H9 (cell line): ENCODE data around the gene TMSB10. TPM values are rescaled to one million over a fixed set of nuclear protein-coding genes. Genes with fewer than 3 reads are reported as not detected.

Source experiments
- DNase-seq: peaks from one replicate; pipeline ENCODE4 v3.0.0-alpha.2; 2017
- H2AFZ ChIP-seq: one replicate; pipeline ENCODE4 v1.6.1; 2013; ENCODE audit warnings: mild to moderate bottlenecking, low read length, control low read depth, moderate library complexity
- H2AK5ac ChIP-seq: 2 replicates; pipeline ENCODE4 v1.6.1; 2013; ENCODE audit warnings: low read length, control low read depth, mixed read lengths; ENCODE audit not compliant: insufficient read length
- H2BK120ac ChIP-seq: one replicate; pipeline ENCODE4 v1.6.1; 2013; ENCODE audit warnings: low read depth, mild to moderate bottlenecking, low read length, control low read depth, inconsistent platforms; ENCODE audit not compliant: poor library complexity, severe bottlenecking
- H2BK12ac ChIP-seq: 2 replicates; pipeline ENCODE4 v1.6.1; 2013; ENCODE audit warnings: low read length, control low read depth, mixed read lengths, low read depth; ENCODE audit not compliant: insufficient read length
- H2BK15ac ChIP-seq: 2 replicates; pipeline ENCODE4 v1.6.1; 2013; ENCODE audit warnings: low read depth, low read length, control low read depth
- H2BK20ac ChIP-seq: one replicate; pipeline ENCODE4 v1.6.1; 2013; ENCODE audit warnings: low read depth, mild to moderate bottlenecking, low read length, control low read depth, inconsistent platforms; ENCODE audit not compliant: poor library complexity, severe bottlenecking
- H2BK5ac ChIP-seq: 2 replicates; pipeline ENCODE4 v1.6.1; 2013; ENCODE audit warnings: low read length, control low read depth, mixed read lengths; ENCODE audit not compliant: insufficient read length
- H3K14ac ChIP-seq: 2 replicates; pipeline ENCODE4 v1.6.1; 2013; ENCODE audit warnings: low read length, control low read depth; ENCODE audit not compliant: insufficient read depth
- H3K18ac ChIP-seq: 2 replicates; pipeline ENCODE4 v1.6.1; 2013; ENCODE audit warnings: low read depth, mild to moderate bottlenecking, mixed read lengths, low read length, control low read depth; ENCODE audit not compliant: insufficient read length
- H3K23ac ChIP-seq: 2 replicates; pipeline ENCODE4 v1.6.1; 2013; ENCODE audit warnings: low read length, control low read depth, mixed read lengths, low read depth; ENCODE audit not compliant: insufficient read length
- H3K23me2 ChIP-seq: 2 replicates; pipeline ENCODE4 v1.6.1; 2013; ENCODE audit warnings: low read depth, mild to moderate bottlenecking, mixed read lengths, low read length, control low read depth; ENCODE audit not compliant: insufficient read length, poor library complexity, severe bottlenecking
- H3K27ac ChIP-seq: 2 replicates; pipeline ENCODE4 v1.5.1; 2013; ENCODE audit warnings: low read length, control low read depth, mixed read lengths, low read depth; ENCODE audit not compliant: insufficient read length
- H3K27me3 ChIP-seq: 2 replicates; pipeline ENCODE4 v1.6.1; 2013; ENCODE audit warnings: low read length, control low read depth, inconsistent platforms; ENCODE audit not compliant: insufficient read depth
- H3K4ac ChIP-seq: 2 replicates; pipeline ENCODE4 v1.6.1; 2013; ENCODE audit warnings: low read depth, mild to moderate bottlenecking, control low read depth, inconsistent platforms, low read length, moderate library complexity
- H3K4me1 ChIP-seq: 2 replicates; pipeline ENCODE4 v1.6.1; 2013; ENCODE audit warnings: low read length, control low read depth, inconsistent platforms; ENCODE audit not compliant: insufficient read depth
- H3K4me2 ChIP-seq: 2 replicates; pipeline ENCODE4 v1.6.1; 2013; ENCODE audit warnings: low read length, control low read depth, mixed read lengths; ENCODE audit not compliant: insufficient read length, insufficient read depth
- H3K56ac ChIP-seq: 2 replicates; pipeline ENCODE4 v1.6.1; 2013; ENCODE audit warnings: low read depth, mild to moderate bottlenecking, mixed read lengths, low read length, control low read depth; ENCODE audit not compliant: insufficient read length
- H3K79me1 ChIP-seq: 2 replicates; pipeline ENCODE4 v1.6.1; 2013; ENCODE audit warnings: low read depth, mild to moderate bottlenecking, moderate library complexity, low read length, control low read depth, inconsistent platforms; ENCODE audit not compliant: insufficient read depth, poor library complexity, severe bottlenecking
- H3K79me2 ChIP-seq: 2 replicates; pipeline ENCODE4 v1.6.1; 2013; ENCODE audit warnings: low read length, control low read depth, inconsistent platforms; ENCODE audit not compliant: insufficient read depth
- H3K9ac ChIP-seq: 2 replicates; pipeline ENCODE4 v1.6.1; 2013; ENCODE audit warnings: low read length, control low read depth, mixed read lengths; ENCODE audit not compliant: insufficient read length; ENCODE audit errors: extremely low read depth
- H3K9me3 ChIP-seq: one replicate; pipeline ENCODE4 v1.6.1; 2013; ENCODE audit warnings: low read depth, low read length, inconsistent platforms; ENCODE audit not compliant: control insufficient read depth
- H3T11ph ChIP-seq: one replicate; pipeline ENCODE4 v1.6.1; 2013; ENCODE audit warnings: mild to moderate bottlenecking, low read length, control low read depth, inconsistent platforms
- H4K20me1 ChIP-seq: one replicate; pipeline ENCODE4 v1.6.1; 2013; ENCODE audit not compliant: control insufficient read depth, insufficient read length, insufficient read depth
- H4K5ac ChIP-seq: 2 replicates; pipeline ENCODE4 v1.6.1; 2013; ENCODE audit warnings: low read depth, mild to moderate bottlenecking, mixed read lengths, low read length, control low read depth; ENCODE audit not compliant: insufficient read length
- H4K8ac ChIP-seq: replicated peaks from 2 replicates; pipeline ENCODE4 v1.6.1; 2013; ENCODE audit warnings: low read length, control low read depth, mixed read lengths, low read depth; ENCODE audit not compliant: insufficient read length
- H4K91ac ChIP-seq: 2 replicates; pipeline ENCODE4 v1.6.1; 2013; ENCODE audit warnings: low read depth, mild to moderate bottlenecking, moderate library complexity, mixed read lengths, low read length, control low read depth; ENCODE audit not compliant: insufficient read length
- H3K27ac Mint-ChIP-seq, 3 experiments: 2 replicates in 2 of 3; 3 replicates in 1 of 3; pipeline ENCODE4 v1.8.0; 2020 to 2021; ENCODE audit warnings: mixed read lengths in 3 of 3, mild to moderate bottlenecking in 1 of 3, moderate library complexity in 1 of 3
- H3K27me3 Mint-ChIP-seq: 2 replicates; pipeline ENCODE4 v1.8.0; 2021; ENCODE audit warnings: low read depth, mild to moderate bottlenecking, moderate library complexity, mixed read lengths
- H3K36me3 Mint-ChIP-seq, 3 experiments: 2 replicates in 2 of 3; 3 replicates in 1 of 3; pipeline ENCODE4 v1.8.0; 2020 to 2021; ENCODE audit warnings: low read depth in 3 of 3, mixed read lengths in 3 of 3; ENCODE audit not compliant: insufficient read depth in 1 of 3
- H3K4me1 Mint-ChIP-seq, 2 experiments: 2 replicates each; pipeline ENCODE4 v1.8.0; 2020; ENCODE audit warnings: mixed read lengths in 2 of 2
- H3K4me3 Mint-ChIP-seq, 2 experiments: 2 replicates in 1 of 2; 3 replicates in 1 of 2; pipeline ENCODE4 v1.8.0; 2020 to 2021; ENCODE audit warnings: mild to moderate bottlenecking in 2 of 2, mixed read lengths in 2 of 2, moderate library complexity in 1 of 2
- H3K9me3 Mint-ChIP-seq, 2 experiments: 2 replicates in 1 of 2; 3 replicates in 1 of 2; pipeline ENCODE4 v1.8.0; 2020; ENCODE audit warnings: mild to moderate bottlenecking in 2 of 2, mixed read lengths in 2 of 2, moderate library complexity in 1 of 2
- CTCF ChIP-seq: fragments of 200-600 bp; sonication (generic); conservative IDR thresholded peaks from 3 replicates; pipeline ENCODE4 v1.8.0; 2021; ENCODE audit warnings: antibody characterized with exemption, mild to moderate bottlenecking
- WGBS: extraction: QIAGEN DNeasy Blood & Tissue Kit; methylation state at CpG from one replicate; pipeline ENCODE4 v1.1.7; 2013; ENCODE audit warnings: missing lambda C conversion rate, low lambda C conversion rate, mixed read lengths; ENCODE audit not compliant: insufficient read length; ENCODE audit errors: extremely low coverage; 5-methylcytosine and 5-hydroxymethylcytosine counted together
- total RNA-seq: library from RNA; stranded (reverse); gene quantifications from 2 replicates; pipeline ENCODE4 v1.2.1, GENCODE V29; 2021

TMSB10 gene
- total RNA-seq, 1 experiment from 2014 or later: 755 TPM

GRCh38 chr2:84902526-84902925 lies 2.9 kb upstream of the TMSB10 start:
- Mint-ChIP-seq H3K4me3 (no peak overlapping the region), H3K4me1 (peaks cover 19 to 22% of the 10 kb centered on the region in 2 experiments), H3K27me3 (peaks cover 54% of the 10 kb centered on the region), H3K9me3 (no peaks in the 10 kb centered on the region; a peak in 1 of 5 replicates), H3K27ac (no peak overlapping the region), H3K36me3 (peaks cover 0 to 9% (median 8%) of the 10 kb centered on the region in 3 experiments; a peak in 5 of 7 replicates)
- no peaks in the 10 kb centered on the region for H4K20me1 ChIP-seq
- no peak overlapping the region for H4K5ac ChIP-seq
- no peak overlapping the region for H2BK12ac ChIP-seq
- no peak for TF ChIP-seq CTCF
- no peak overlapping the region for H3K23ac ChIP-seq
- H3K14ac ChIP-seq: no peak overlapping the region
- H2AFZ ChIP-seq: no peak overlapping the region
- H2AK5ac ChIP-seq: no peak overlapping the region
- no peaks in the 10 kb centered on the region for H3K79me1 ChIP-seq
- H3K18ac ChIP-seq: no peak overlapping the region
- no peak overlapping the region for H4K8ac ChIP-seq
- no peaks in the 10 kb centered on the region for H3K9me3 ChIP-seq
- no peaks in the 10 kb centered on the region for H3K79me2 ChIP-seq
- no peak overlapping the region for H3K9ac ChIP-seq
- H4K91ac ChIP-seq: no peak overlapping the region
- H3K27ac ChIP-seq: no peak overlapping the region
- no peaks in the 10 kb centered on the region for H3K4me1 ChIP-seq
- no CpG with 5 or more reads among the region's 4 CpGs for WGBS
- H3K27me3 ChIP-seq: peaks cover 2% of the 10 kb centered on the region; the same call in 1 of the 2 replicates
- H3K4ac ChIP-seq: no peak overlapping the region
- no peak for DNase-seq
- no peak overlapping the region for H3T11ph ChIP-seq
- no peak overlapping the region for H3K56ac ChIP-seq
- no peak overlapping the region for H2BK5ac ChIP-seq
- H2BK20ac ChIP-seq: no peak overlapping the region
- no peak overlapping the region for H2BK15ac ChIP-seq
- H3K4me2 ChIP-seq: no peak overlapping the region
- H2BK120ac ChIP-seq: no peak overlapping the region
- H3K23me2 ChIP-seq: peaks cover 8% of the 10 kb centered on the region
